ENCODE measurements around the gene GCNT1.
"Not testable (repeated sequence)": the region's sequence is repeated elsewhere in the genome, so short reads cannot be mapped to it uniquely, and the experiment has no call there.

The GCNT1 gene

DNA sequence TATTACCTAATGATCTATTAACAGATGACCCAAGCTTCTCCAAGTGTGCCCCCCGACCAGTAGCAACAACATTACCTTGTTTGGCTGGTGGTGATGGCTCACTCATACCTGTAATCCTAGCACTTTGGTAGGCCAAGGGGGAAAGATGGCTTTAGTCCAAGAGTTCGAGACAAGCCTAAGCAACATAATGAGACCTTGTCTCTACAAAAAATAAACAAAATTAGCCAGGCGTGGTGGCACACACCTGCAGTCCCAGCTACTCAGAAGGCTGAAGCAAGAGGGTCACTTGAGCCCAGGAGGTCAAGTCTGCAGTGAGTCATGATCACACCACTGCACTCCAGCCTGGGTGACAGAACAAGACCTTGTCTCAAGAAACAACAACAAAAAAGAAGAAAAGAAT, 62.9 kb downstream of the GCNT1 start:
- H3K79me2 ChIP-seq (ENCODE audit: control insufficient read depth, insufficient read depth, low read length, poor library complexity) = no peaks in the 10 kb centered on the region
- no peak overlapping the region for H3K23ac ChIP-seq (ENCODE audit: low read length)
- H3K4me1 ChIP-seq (ENCODE audit: control insufficient read depth in 1 of 2, insufficient read depth in 2 of 2, low read length in 2 of 2) = no peaks in the 10 kb centered on the region
- no peak overlapping the region for H2BK5ac ChIP-seq (ENCODE audit: low read depth, low read length, poor library complexity)
- no peaks in the 10 kb centered on the region for H3K79me1 ChIP-seq (ENCODE audit: low read length)
- H3K36me3 ChIP-seq (ENCODE audit: control insufficient read depth in 1 of 2, insufficient read depth in 2 of 2, low read length in 2 of 2) = no peaks in the 10 kb centered on the region
- no CpG with 5 or more reads among the region's 3 CpGs for WGBS (ENCODE audit: extremely low coverage, insufficient coverage, insufficient read length)
- no peak overlapping the region for H4K8ac ChIP-seq (ENCODE audit: low read depth, low read length)
- no peak overlapping the region for H2BK12ac ChIP-seq (ENCODE audit: low read length)
- no peak overlapping the region for H3K18ac ChIP-seq (ENCODE audit: low read length)
- no peak overlapping the region for H3K4ac ChIP-seq (ENCODE audit: low read depth, low read length)
- H3K27ac ChIP-seq (ENCODE audit: low read depth, low read length) = no peak overlapping the region
- no peak overlapping the region for H3K9ac ChIP-seq (ENCODE audit: low read length)
- H3K9me3 ChIP-seq (ENCODE audit: insufficient read depth, low read depth, low read length) = no peaks in the 10 kb centered on the region
- H3K14ac ChIP-seq (ENCODE audit: low read length) = no peak overlapping the region
- no peak overlapping the region for H2AFZ ChIP-seq (ENCODE audit: insufficient read depth, low read length, poor library complexity)
- peak in 1 of 2 donors; percentile 10 for DNase-seq
- H3K4me2 ChIP-seq (ENCODE audit: low read length) = no peak overlapping the region
- H3K27me3 ChIP-seq (ENCODE audit: insufficient read depth, low read length) = no peaks in the 10 kb centered on the region
- no peak overlapping the region for H2BK120ac ChIP-seq (ENCODE audit: insufficient read depth, low read length, poor library complexity)
- no peak overlapping the region for H4K12ac ChIP-seq (ENCODE audit: low read depth, low read length)
- no peak overlapping the region for H4K91ac ChIP-seq (ENCODE audit: low read depth, low read length)
- H3K4me3 ChIP-seq (ENCODE audit: low read depth, low read length) = no peak overlapping the region
- H2AK5ac ChIP-seq (ENCODE audit: low read length) = no peak overlapping the region

DNA sequence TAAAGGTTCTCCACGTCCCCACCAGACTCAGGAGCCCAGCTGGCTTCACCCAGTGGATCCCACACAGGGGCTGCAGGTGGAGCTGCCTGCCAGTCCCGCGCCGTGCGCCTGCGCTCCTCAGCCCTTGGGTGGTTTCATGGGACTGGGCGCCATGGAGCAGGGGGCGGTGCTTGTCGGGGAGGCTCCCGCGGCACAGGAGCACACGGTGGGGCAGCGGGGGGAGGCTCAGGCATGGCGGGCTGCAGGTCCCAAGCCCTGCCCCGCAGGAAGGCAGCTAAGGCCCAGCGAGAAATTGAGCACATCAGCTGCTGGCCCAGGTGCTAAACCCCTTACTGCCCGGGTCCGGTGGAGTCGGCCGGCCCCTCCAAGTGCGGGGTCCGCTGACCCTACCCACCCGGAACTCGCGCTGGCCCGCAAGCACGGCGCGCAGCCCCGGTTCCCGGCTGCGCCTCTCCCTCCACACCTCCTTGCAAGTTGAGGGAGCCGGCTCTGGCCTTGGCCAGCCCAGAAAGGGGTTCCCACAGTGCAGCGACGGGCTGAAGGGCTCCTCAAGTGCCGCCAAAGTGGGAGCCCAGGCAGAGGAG, 64.7 kb downstream of the GCNT1 start:
- not testable (repeated sequence) for H3K9me3 ChIP-seq (ENCODE audit: insufficient read depth, low read depth, low read length); H3K27me3 ChIP-seq (ENCODE audit: insufficient read depth, low read length); H2BK12ac ChIP-seq (ENCODE audit: low read length); H4K91ac ChIP-seq (ENCODE audit: low read depth, low read length); H2BK120ac ChIP-seq (ENCODE audit: insufficient read depth, low read length, poor library complexity); H3K4ac ChIP-seq (ENCODE audit: low read depth, low read length); H3K14ac ChIP-seq (ENCODE audit: low read length); H3K27ac ChIP-seq (ENCODE audit: low read depth, low read length); H3K79me2 ChIP-seq (ENCODE audit: control insufficient read depth, insufficient read depth, low read length, poor library complexity); H3K4me3 ChIP-seq (ENCODE audit: low read depth, low read length); H3K23ac ChIP-seq (ENCODE audit: low read length); H4K12ac ChIP-seq (ENCODE audit: low read depth, low read length); H2AFZ ChIP-seq (ENCODE audit: insufficient read depth, low read length, poor library complexity); H3K9ac ChIP-seq (ENCODE audit: low read length); H2AK5ac ChIP-seq (ENCODE audit: low read length); H4K8ac ChIP-seq (ENCODE audit: low read depth, low read length); H3K18ac ChIP-seq (ENCODE audit: low read length); H3K36me3 ChIP-seq (ENCODE audit: control insufficient read depth in 1 of 2, insufficient read depth in 2 of 2, low read length in 2 of 2); H2BK5ac ChIP-seq (ENCODE audit: low read depth, low read length, poor library complexity); H3K79me1 ChIP-seq (ENCODE audit: low read length); H3K4me1 ChIP-seq (ENCODE audit: control insufficient read depth in 1 of 2, insufficient read depth in 2 of 2, low read length in 2 of 2); H3K4me2 ChIP-seq (ENCODE audit: low read length)
- DNase-seq = peak; percentile 59 to 62
- WGBS (ENCODE audit: extremely low coverage, insufficient coverage, insufficient read length) = no CpG with 5 or more reads among the region's 36 CpGs

DNA sequence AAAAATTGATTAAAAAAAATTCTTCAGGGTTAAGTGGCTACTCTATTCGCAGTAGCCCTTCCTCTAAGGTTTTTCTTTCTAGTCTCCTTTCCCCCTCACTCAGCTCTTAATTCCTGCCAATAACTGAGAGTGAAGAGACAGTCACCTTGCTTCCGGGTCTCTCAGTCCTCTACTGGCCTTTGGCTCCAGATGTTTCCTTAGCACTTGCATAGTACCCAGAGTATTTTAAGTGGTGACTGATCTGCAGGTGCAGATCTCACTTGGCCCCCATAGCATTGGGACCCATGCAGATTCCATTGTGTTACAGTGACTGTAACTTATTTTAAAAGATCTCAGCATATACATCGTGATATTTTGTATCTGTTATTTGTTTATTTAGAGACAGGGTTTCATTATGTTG, 66.2 kb downstream of the GCNT1 start:
- no peak for DNase-seq
- Histone ChIP-seq H3K4ac (ENCODE audit: low read depth, low read length) (no peak overlapping the region), H3K27ac (ENCODE audit: low read depth, low read length) (no peak overlapping the region), H2AK5ac (ENCODE audit: low read length) (no peak overlapping the region), H3K23ac (ENCODE audit: low read length) (no peak overlapping the region), H3K4me3 (ENCODE audit: low read depth, low read length) (no peak overlapping the region), H4K91ac (ENCODE audit: low read depth, low read length) (no peak overlapping the region), H3K79me1 (ENCODE audit: low read length) (no peaks in the 10 kb centered on the region), H3K27me3 (ENCODE audit: insufficient read depth, low read length) (no peaks in the 10 kb centered on the region), H3K14ac (ENCODE audit: low read length) (no peak overlapping the region), H3K18ac (ENCODE audit: low read length) (no peak overlapping the region), H3K36me3 (ENCODE audit: control insufficient read depth in 1 of 2, insufficient read depth in 2 of 2, low read length in 2 of 2) (no peaks in the 10 kb centered on the region), H2BK120ac (ENCODE audit: insufficient read depth, low read length, poor library complexity) (no peak overlapping the region), H2BK12ac (ENCODE audit: low read length) (no peak overlapping the region), H3K4me1 (ENCODE audit: control insufficient read depth in 1 of 2, insufficient read depth in 2 of 2, low read length in 2 of 2) (no peaks in the 10 kb centered on the region), H4K12ac (ENCODE audit: low read depth, low read length) (no peak overlapping the region), H3K9ac (ENCODE audit: low read length) (no peak overlapping the region), H3K9me3 (ENCODE audit: insufficient read depth, low read depth, low read length) (peaks cover 2% of the 10 kb centered on the region), H2BK5ac (ENCODE audit: low read depth, low read length, poor library complexity) (no peak overlapping the region), H2AFZ (ENCODE audit: insufficient read depth, low read length, poor library complexity) (no peak overlapping the region), H3K79me2 (ENCODE audit: control insufficient read depth, insufficient read depth, low read length, poor library complexity) (no peaks in the 10 kb centered on the region), H4K8ac (ENCODE audit: low read depth, low read length) (no peak overlapping the region), H3K4me2 (ENCODE audit: low read length) (no peak overlapping the region)
- no CpG with 5 or more reads among the region's 3 CpGs for WGBS (ENCODE audit: extremely low coverage, insufficient coverage, insufficient read length)

DNA sequence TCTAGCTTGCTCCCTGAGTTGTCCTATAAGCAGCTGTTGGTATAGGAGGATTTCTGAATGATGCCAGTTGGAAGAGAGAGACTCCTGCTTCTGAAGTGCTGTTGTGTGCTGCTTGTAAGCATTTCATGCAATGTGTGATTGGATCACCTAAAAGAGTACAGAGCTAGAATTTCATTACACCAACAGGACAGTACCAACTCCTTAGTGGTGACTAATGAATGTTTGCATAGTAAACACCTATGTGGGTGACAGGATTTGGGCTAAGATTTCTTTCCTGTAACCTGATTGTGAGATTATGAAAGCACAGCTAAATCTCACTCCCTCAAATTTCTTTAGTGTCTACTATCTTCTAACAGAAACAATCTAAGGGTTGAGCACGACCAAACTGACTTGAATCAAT, 67.0 kb downstream of the GCNT1 start:
- Histone ChIP-seq H4K8ac (ENCODE audit: low read depth, low read length) (no peak overlapping the region), H3K27ac (ENCODE audit: low read depth, low read length) (no peak overlapping the region), H4K12ac (ENCODE audit: low read depth, low read length) (no peak overlapping the region), H3K23ac (ENCODE audit: low read length) (no peak overlapping the region), H3K9ac (ENCODE audit: low read length) (no peak overlapping the region), H3K79me1 (ENCODE audit: low read length) (no peaks in the 10 kb centered on the region), H2AFZ (ENCODE audit: insufficient read depth, low read length, poor library complexity) (no peak overlapping the region), H3K9me3 (ENCODE audit: insufficient read depth, low read depth, low read length) (peaks cover 2% of the 10 kb centered on the region), H2BK5ac (ENCODE audit: low read depth, low read length, poor library complexity) (no peak overlapping the region), H3K18ac (ENCODE audit: low read length) (no peak overlapping the region), H3K4me2 (ENCODE audit: low read length) (no peak overlapping the region), H2BK120ac (ENCODE audit: insufficient read depth, low read length, poor library complexity) (no peak overlapping the region), H2AK5ac (ENCODE audit: low read length) (no peak overlapping the region), H3K4ac (ENCODE audit: low read depth, low read length) (no peak overlapping the region), H3K4me1 (ENCODE audit: control insufficient read depth in 1 of 2, insufficient read depth in 2 of 2, low read length in 2 of 2) (no peaks in the 10 kb centered on the region), H4K91ac (ENCODE audit: low read depth, low read length) (no peak overlapping the region), H3K4me3 (ENCODE audit: low read depth, low read length) (no peak overlapping the region), H2BK12ac (ENCODE audit: low read length) (no peak overlapping the region), H3K14ac (ENCODE audit: low read length) (no peak overlapping the region), H3K27me3 (ENCODE audit: insufficient read depth, low read length) (no peaks in the 10 kb centered on the region), H3K36me3 (ENCODE audit: control insufficient read depth in 1 of 2, insufficient read depth in 2 of 2, low read length in 2 of 2) (no peaks in the 10 kb centered on the region), H3K79me2 (ENCODE audit: control insufficient read depth, insufficient read depth, low read length, poor library complexity) (no peaks in the 10 kb centered on the region)
- peak in 1 of 2 donors; percentile 21 for DNase-seq
- no CpG with 5 or more reads among the region's 1 CpG for WGBS (ENCODE audit: extremely low coverage, insufficient coverage, insufficient read length)
